GM08714 (cell line): Measurements from ENCODE around the gene THAP11.
"Not testable (repeated sequence)": the region's sequence is repeated elsewhere in the genome, so short reads cannot be mapped to it uniquely, and the experiment has no call there.

Experiments
- H3K4me3 ChIP-seq: fragments of 200-500 bp; sonication (Bioruptor generic); 2 replicates; pipeline ENCODE4 v1.5.1; 2014; ENCODE audit warnings: mild to moderate bottlenecking, low read length, inconsistent platforms
- ZNF274 ChIP-seq: IDR thresholded peaks from 2 replicates; pipeline ENCODE4 v1.6.1; 2012; ENCODE audit warnings: mild to moderate bottlenecking, low read depth, low read length

THAP11 gene

GRCh38 chr16:67822511-67822910 is 19.6 kb upstream of the THAP11 start:
- no peak overlapping the region for H3K4me3 ChIP-seq
- no peak for TF ChIP-seq ZNF274

- TF ChIP-seq ZNF274, result no peak
These were observed 17.0 kb upstream of the THAP11 start for GRCh38 chr16:67825119-67825518.

GRCh38 chr16:67825906-67826305 is 16.2 kb upstream of the THAP11 start:
- TF ChIP-seq ZNF274, result no peak

More at GRCh38 chr16:67825119-67825518, 17.0 kb upstream of the THAP11 start:
- H3K4me3 ChIP-seq, result no peak overlapping the region

GRCh38 chr16:67828651-67829050 is 13.5 kb upstream of the THAP11 start:
- no peak for TF ChIP-seq ZNF274

More at GRCh38 chr16:67825906-67826305, 16.2 kb upstream of the THAP11 start:
- no peak overlapping the region for H3K4me3 ChIP-seq

GRCh38 chr16:67833030-67833414 is 9.1 kb upstream of the THAP11 start:
- peak overlapping the region; percentile 63 for H3K4me3 ChIP-seq
- TF ChIP-seq ZNF274, result no peak

More at GRCh38 chr16:67828651-67829050, 13.5 kb upstream of the THAP11 start:
- H3K4me3 ChIP-seq, result no peak overlapping the region

GRCh38 chr16:67833415-67834241 is 8.5 kb upstream of the THAP11 start:
- no peak for TF ChIP-seq ZNF274
- H3K4me3 ChIP-seq, result peak overlapping the region; percentile 63

- TF ChIP-seq ZNF274, result no peak
- peak overlapping the region; percentile 63; the same call in 1 of the 2 replicates for H3K4me3 ChIP-seq
These were observed 7.9 kb upstream of the THAP11 start for GRCh38 chr16:67834242-67834614.

- H3K4me3 ChIP-seq, result not testable (repeated sequence)
These were observed 4.9 kb upstream of the THAP11 start for GRCh38 chr16:67837190-67837589.

GRCh38 chr16:67837811-67838210 is 4.3 kb upstream of the THAP11 start:
- TF ChIP-seq ZNF274, result no peak
- no peak overlapping the region for H3K4me3 ChIP-seq

GRCh38 chr16:67841198-67841815 is 813 bp upstream of the THAP11 start:
- no peak for TF ChIP-seq ZNF274
- H3K4me3 ChIP-seq, result no peak overlapping the region; the same call in 1 of the 2 replicates

GRCh38 chr16:67842509-67843342 is 606 bp downstream of the THAP11 start:
- H3K4me3 ChIP-seq, result peak overlapping the region; percentile 74
- TF ChIP-seq ZNF274, result no peak

GRCh38 chr16:67843343-67843765 is 1.2 kb downstream of the THAP11 start:
- no peak for TF ChIP-seq ZNF274
- H3K4me3 ChIP-seq, result peak overlapping the region; percentile 74

GRCh38 chr16:67844497-67844896 is 2.4 kb downstream of the THAP11 start:
- no peak overlapping the region for H3K4me3 ChIP-seq
- no peak for TF ChIP-seq ZNF274

GRCh38 chr16:67845291-67846062 is 3.4 kb downstream of the THAP11 start:
- H3K4me3 ChIP-seq, result peak overlapping the region; percentile 82
- no peak for TF ChIP-seq ZNF274
